Suprapubic skin (tissue), 4 donors: ENCODE data around the gene DGCR6.
"Not testable (repeated sequence)": the region's sequence is repeated elsewhere in the genome, so short reads cannot be mapped to it uniquely, and the experiment has no call there.

Source experiments
- CTCF ChIP-seq, 2 donors: fragments of 200-600 bp in 1 of 2; fragments of 450-650 bp in 1 of 2; sonication (generic) in 1 of 2; IDR thresholded peaks; one replicate each; pipeline ENCODE4 v1.5.1; 2016 to 2019; ENCODE audit warnings: antibody characterized with exemption in 2 of 2, mild to moderate bottlenecking in 1 of 2, moderate library complexity in 1 of 2
- EP300 ChIP-seq: sonication (generic); formaldehyde crosslinking; IDR thresholded peaks from one replicate; pipeline ENCODE4 v1.6.1; 2017; ENCODE audit warnings: antibody characterized with exemption
- POLR2A ChIP-seq, 2 donors: fragments of 450-650 bp; IDR thresholded peaks; one replicate each; pipeline ENCODE4 v1.6.1; 2017; ENCODE audit warnings: antibody characterized with exemption in 2 of 2, mild to moderate bottlenecking in 2 of 2, moderate library complexity in 2 of 2
- POLR2AphosphoS5 ChIP-seq, 3 donors: sonication (generic); formaldehyde crosslinking; IDR thresholded peaks; one replicate each; pipeline ENCODE4 v1.6.1; 2017; ENCODE audit warnings: antibody characterized with exemption in 3 of 3

DNA sequence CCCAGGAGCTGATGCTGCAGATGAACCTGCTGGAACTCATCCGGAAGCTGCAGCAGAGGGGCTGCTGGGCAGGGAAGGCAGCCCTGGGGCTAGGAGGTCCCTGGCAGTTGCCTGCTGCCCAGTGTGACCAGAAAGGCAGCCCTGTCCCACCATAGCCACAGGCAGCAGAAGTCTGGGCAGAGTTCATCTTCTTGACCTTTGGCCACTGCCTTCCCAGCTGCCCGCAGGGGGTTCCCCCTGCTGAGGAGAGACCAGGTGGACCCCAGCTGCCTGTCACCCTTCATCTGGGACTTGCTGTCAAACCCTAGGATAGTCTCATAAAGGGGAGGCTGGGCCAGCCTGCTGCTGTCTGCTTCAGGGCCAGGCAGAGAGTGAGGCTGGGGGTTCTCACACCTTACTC lies 5.4 kb downstream of the DGCR6 start:
- not testable (repeated sequence) for TF ChIP-seq CTCF (IDR thresholded peaks at IDR 0.05); EP300; POLR2A (IDR thresholded peaks at IDR 0.05); POLR2AphosphoS5 (IDR thresholded peaks at IDR 0.05)
